ENCODE measurements around the gene KLF8. TPM values are rescaled to one million over a fixed set of nuclear protein-coding genes. Genes with fewer than 3 reads are reported as not detected.

The KLF8 gene
- polyA plus RNA-seq, 1 donor from 2014 or later, result 4.1 TPM

DNA sequence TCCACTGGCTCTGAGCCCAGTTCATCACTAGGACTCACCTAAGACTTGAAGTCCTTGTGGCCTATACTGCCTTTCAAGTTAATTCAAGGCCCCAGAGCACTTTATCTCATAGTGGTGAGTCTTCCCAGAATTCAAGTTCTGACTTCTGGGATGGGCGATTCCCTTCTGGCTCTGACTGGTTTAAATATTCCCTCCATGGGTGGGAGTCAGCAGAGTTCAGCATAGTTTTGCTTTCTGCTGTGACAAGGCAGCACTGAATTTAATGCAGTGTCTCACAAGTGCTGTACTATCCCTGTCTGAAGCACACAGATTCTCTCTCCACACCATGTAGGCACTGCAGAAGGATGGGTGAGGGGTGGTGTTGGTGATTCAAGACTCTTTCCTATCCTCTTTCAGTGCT lies 46.5 kb downstream of the KLF8 start:
- H3K9ac ChIP-seq (ENCODE audit: low read length), result no peak overlapping the region
- no peak overlapping the region for H3K27ac ChIP-seq (ENCODE audit: low read length)
- no peaks in the 10 kb centered on the region for H3K9me3 ChIP-seq (ENCODE audit: low read length)
- H2AFZ ChIP-seq (ENCODE audit: low read depth, low read length), result no peak overlapping the region
- H3K9me2 ChIP-seq (ENCODE audit: insufficient read depth, low read length), result no peaks in the 10 kb centered on the region
- H3K79me2 ChIP-seq (replicated peaks; ENCODE audit: insufficient read depth, low read length), result no peaks in the 10 kb centered on the region
- H3K27me3 ChIP-seq (ENCODE audit: insufficient read depth, low read depth, low read length), result no peaks in the 10 kb centered on the region
- TF ChIP-seq, protein P1, sequence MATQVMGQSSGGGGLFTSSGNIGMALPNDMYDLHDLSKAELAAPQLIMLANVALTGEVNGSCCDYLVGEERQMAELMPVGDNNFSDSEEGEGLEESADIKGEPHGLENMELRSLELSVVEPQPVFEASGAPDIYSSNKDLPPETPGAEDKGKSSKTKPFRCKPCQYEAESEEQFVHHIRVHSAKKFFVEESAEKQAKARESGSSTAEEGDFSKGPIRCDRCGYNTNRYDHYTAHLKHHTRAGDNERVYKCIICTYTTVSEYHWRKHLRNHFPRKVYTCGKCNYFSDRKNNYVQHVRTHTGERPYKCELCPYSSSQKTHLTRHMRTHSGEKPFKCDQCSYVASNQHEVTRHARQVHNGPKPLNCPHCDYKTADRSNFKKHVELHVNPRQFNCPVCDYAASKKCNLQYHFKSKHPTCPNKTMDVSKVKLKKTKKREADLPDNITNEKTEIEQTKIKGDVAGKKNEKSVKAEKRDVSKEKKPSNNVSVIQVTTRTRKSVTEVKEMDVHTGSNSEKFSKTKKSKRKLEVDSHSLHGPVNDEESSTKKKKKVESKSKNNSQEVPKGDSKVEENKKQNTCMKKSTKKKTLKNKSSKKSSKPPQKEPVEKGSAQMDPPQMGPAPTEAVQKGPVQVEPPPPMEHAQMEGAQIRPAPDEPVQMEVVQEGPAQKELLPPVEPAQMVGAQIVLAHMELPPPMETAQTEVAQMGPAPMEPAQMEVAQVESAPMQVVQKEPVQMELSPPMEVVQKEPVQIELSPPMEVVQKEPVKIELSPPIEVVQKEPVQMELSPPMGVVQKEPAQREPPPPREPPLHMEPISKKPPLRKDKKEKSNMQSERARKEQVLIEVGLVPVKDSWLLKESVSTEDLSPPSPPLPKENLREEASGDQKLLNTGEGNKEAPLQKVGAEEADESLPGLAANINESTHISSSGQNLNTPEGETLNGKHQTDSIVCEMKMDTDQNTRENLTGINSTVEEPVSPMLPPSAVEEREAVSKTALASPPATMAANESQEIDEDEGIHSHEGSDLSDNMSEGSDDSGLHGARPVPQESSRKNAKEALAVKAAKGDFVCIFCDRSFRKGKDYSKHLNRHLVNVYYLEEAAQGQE (IDR thresholded peaks at IDR 0.05; ENCODE audit: borderline replicate concordance), result no peak
- H4K20me1 ChIP-seq (ENCODE audit: insufficient read depth), result no peaks in the 10 kb centered on the region
- no peaks in the 10 kb centered on the region for H3F3A ChIP-seq (ENCODE audit: insufficient read depth, low read length, poor library complexity, severe bottlenecking)
- no peak overlapping the region for H3K4me3 ChIP-seq (ENCODE audit: low read length)
- H3K4me2 ChIP-seq (ENCODE audit: low read length), result no peak overlapping the region
- no peaks in the 10 kb centered on the region for H3K36me3 ChIP-seq (ENCODE audit: insufficient read depth, low read length)

DNA sequence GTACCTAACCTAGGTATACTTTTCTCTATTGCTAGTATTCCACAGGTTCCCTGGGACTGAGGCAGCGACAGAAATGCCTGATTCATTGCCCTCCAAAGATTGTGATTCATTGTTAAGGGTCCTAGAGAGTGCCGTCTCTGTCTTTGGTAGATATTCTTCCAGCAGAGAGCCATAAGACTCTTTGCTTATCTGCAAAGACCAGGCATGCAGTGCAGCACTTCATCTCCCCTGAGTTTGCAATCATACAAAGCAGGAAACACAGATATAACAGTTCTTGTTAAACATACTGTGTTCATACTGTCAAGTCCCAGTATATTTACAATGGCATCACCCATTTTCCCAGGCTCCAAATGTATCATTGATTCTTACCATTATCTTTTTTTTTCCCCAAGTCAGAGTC lies 47.7 kb downstream of the KLF8 start:
- Histone ChIP-seq H4K20me1 (ENCODE audit: insufficient read depth) (no peaks in the 10 kb centered on the region), H3K4me2 (ENCODE audit: low read length) (no peak overlapping the region), H3K4me3 (ENCODE audit: low read length) (no peak overlapping the region), H2AFZ (ENCODE audit: low read depth, low read length) (no peak overlapping the region), H3K36me3 (ENCODE audit: insufficient read depth, low read length) (no peaks in the 10 kb centered on the region), H3K27me3 (ENCODE audit: insufficient read depth, low read depth, low read length) (no peaks in the 10 kb centered on the region), H3K9me3 (ENCODE audit: low read length) (no peaks in the 10 kb centered on the region), H3K79me2 (replicated peaks; ENCODE audit: insufficient read depth, low read length) (no peaks in the 10 kb centered on the region), H3K9me2 (ENCODE audit: insufficient read depth, low read length) (no peaks in the 10 kb centered on the region), H3F3A (ENCODE audit: insufficient read depth, low read length, poor library complexity, severe bottlenecking) (no peaks in the 10 kb centered on the region), H3K9ac (ENCODE audit: low read length) (no peak overlapping the region), H3K27ac (ENCODE audit: low read length) (no peak overlapping the region)
- TF ChIP-seq SMC3 (conservative IDR thresholded peaks at IDR 0.05; ENCODE audit: poor library complexity) (no peak), EZH2 (IDR thresholded peaks at IDR 0.05; ENCODE audit: borderline replicate concordance, insufficient read depth, low read length, poor library complexity, severe bottlenecking) (no peak), RAD21 (conservative IDR thresholded peaks at IDR 0.05) (no peak), TAF1 (IDR thresholded peaks at IDR 0.05; ENCODE audit: low read depth) (no peak), POLR2AphosphoS5 (IDR thresholded peaks at IDR 0.05) (no peak), MXI1 (conservative IDR thresholded peaks at IDR 0.05; ENCODE audit: poor library complexity, severe bottlenecking) (no peak), EP300 (conservative IDR thresholded peaks at IDR 0.05; ENCODE audit: poor library complexity, severe bottlenecking) (no peak)
- TF ChIP-seq, protein P2, sequence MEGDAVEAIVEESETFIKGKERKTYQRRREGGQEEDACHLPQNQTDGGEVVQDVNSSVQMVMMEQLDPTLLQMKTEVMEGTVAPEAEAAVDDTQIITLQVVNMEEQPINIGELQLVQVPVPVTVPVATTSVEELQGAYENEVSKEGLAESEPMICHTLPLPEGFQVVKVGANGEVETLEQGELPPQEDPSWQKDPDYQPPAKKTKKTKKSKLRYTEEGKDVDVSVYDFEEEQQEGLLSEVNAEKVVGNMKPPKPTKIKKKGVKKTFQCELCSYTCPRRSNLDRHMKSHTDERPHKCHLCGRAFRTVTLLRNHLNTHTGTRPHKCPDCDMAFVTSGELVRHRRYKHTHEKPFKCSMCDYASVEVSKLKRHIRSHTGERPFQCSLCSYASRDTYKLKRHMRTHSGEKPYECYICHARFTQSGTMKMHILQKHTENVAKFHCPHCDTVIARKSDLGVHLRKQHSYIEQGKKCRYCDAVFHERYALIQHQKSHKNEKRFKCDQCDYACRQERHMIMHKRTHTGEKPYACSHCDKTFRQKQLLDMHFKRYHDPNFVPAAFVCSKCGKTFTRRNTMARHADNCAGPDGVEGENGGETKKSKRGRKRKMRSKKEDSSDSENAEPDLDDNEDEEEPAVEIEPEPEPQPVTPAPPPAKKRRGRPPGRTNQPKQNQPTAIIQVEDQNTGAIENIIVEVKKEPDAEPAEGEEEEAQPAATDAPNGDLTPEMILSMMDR (IDR thresholded peaks at IDR 0.05; ENCODE audit: poor library complexity, severe bottlenecking), result no peak
- TF ChIP-seq, protein P1 (IDR thresholded peaks at IDR 0.05; ENCODE audit: borderline replicate concordance), result no peak

Measured in neural cell (in vitro differentiated cells).